Stimulated activated CD4-positive, alpha-beta T cell treated with anti-CD3 and anti-CD28 coated beads, Interleukin-4, amount 100 ng/mL, for 24 hours (primary cell): ENCODE measurements around the gene MYG1.
"Not testable (repeated sequence)": the region's sequence is repeated elsewhere in the genome, so short reads cannot be mapped to it uniquely, and the experiment has no call there.

ENCODE experiments used
- DNase-seq: peaks from one replicate; pipeline ENCODE4 v3.0.0-alpha.2; 2020

The MYG1 gene

DNA sequence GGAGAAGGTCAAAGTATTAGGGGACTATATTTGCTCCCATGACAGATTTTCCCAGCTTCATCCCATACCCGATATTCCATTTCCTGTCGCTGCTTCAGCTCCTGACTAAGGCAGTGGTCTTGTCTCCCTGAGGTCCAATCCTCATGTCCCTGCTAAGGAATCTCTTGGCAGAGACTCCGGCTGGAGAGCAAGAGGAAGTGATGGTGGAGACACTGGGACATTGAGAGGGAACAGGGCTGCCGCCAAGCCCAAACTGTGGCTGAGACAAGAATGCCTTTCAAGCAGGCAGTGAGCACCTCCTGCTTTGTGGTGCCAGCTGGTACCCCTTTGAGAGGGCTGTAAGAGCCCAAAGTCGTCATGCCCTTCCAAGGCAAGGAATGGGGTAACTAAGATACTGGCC is 31.2 kb downstream of the MYG1 start:
- DNase-seq = no peak

- DNase-seq = not testable (repeated sequence)
These were observed 32.8 kb downstream of the MYG1 start for GRCh38 chr12:53332339-53332738.

DNA sequence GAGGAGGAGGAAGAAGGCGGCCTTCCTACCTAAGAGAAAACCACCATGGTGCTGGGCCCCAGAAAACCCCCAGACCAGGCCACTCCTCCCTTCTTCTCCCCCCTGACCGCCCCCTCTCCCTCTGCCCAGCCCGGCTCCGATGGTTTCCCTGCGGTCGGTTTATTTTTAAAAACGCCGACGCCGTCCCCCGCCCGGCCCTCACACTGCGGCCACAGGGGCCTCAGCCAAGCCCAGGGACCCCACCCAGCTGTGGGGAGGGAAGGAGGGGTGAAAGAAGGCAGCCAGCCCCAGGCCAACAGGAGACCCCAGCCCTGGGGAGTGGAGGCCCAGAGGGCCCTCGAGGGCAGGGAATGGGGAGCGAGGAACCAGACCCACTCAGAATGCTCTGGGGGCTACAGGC is 33.2 kb downstream of the MYG1 start:
- no peak for DNase-seq

DNA sequence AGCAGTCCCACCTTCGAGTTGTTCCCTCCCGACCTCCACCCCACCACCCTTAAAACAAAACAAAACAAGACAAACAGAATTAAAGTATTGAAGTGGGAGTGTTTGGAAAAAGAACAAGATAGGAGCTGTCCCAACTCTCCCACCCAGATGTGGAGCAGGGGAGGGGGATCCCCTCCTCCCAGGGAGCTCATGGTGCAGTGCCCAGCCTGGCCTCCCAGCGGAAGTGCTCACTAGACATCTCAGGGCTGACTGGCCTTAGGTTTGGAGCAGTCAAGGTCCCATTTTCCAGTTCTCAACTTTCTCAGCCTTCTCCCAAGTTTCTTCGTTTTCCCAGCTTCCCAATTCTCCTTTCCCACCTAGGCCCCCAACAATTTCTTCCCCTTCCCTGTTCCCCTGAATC is 33.8 kb downstream of the MYG1 start:
- DNase-seq = no peak

- DNase-seq = no peak
These were observed 34.4 kb downstream of the MYG1 start for GRCh38 chr12:53333845-53334244.

GRCh38 chr12:53334822-53335221 is 35.3 kb downstream of the MYG1 start:
- no peak for DNase-seq

GRCh38 chr12:53336181-53336681 is 36.7 kb downstream of the MYG1 start, which contains the start of gene SP7:
SP7 (minus strand) TSS chr12:53336354; CDS start chr12:53335646, 708 bp downstream.
- DNase-seq = no peak

GRCh38 chr12:53338017-53338416 is 38.5 kb downstream of the MYG1 start:
- DNase-seq = no peak

DNA sequence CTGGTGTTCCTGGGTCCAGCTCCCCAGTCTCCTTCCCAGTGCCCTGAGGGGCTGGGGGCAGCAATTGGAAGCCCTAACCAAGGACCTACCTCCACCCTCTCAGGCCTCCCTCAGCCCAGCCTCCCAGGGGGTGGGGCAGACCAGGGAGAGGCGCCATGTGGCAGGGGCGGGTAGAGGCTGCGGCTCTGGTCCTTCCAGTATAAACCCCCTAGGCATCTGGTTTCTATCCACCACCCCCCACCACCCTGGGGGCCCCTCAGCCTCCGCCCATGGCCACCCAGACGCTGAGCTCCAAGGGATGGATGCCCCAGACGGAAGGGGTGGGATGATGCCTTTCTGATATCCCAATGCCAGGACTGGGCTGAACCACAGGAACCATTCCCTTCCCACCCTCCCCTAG is 39.4 kb downstream of the MYG1 start:
- DNase-seq = no peak

DNA sequence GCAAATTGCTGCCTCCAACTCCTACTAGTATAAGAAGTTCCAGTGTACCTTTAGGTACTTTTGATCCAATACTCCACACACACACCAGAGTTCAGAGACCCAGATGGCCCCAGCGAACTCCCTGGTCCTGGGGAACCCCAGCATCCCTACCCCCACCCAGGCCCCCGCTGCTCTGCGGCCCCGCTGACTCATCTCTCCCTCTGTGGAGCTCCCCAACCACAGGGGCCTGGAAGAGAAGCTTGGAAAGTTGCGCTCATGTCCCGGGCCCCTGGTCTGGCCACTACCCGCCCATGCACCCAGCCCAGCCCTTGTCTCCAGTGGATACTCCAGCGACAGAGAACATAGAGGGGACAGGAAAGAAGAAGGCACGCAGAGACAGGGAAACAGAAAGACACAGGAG is 40.9 kb downstream of the MYG1 start:
- DNase-seq = no peak

DNA sequence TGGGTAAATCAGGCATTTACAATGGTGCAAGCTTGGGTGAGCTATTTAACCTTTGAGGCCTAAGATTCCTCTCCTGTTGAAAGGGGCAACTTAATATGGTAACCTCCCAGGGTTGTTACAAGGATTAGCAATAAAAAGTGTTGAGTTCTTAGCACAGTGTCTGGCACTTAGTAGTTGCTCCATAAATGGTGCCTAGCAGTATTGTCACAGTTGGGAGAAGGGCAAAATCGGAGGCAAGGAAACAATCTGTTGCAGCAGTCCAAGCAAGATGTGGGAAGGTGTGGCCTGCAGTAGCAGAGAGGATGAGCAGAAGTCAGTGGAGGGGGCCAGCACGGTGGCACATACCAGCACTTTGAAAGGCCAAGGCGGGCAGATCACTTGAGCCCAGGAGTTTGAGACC is 44.0 kb downstream of the MYG1 start:
- DNase-seq = no peak

DNA sequence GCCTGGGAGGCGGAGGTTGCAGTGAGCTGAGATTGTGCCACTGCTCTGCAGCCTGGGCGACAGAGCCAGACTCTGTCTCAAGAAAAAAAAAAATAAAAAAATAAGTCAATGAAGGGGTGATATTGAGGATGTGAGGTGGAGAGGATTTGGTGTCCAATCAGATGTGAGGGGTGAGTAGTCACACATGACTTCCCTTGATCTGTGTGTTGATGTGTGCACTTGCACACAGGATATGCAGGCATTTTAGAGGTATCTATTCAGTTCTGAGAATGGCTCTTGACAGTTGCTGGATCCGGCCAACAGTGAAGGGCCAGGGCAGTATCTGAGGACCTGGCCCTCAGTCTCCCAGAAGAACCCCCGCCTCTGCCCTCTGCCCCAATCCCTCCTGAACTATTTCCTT is 44.5 kb downstream of the MYG1 start:
- no peak for DNase-seq

DNA sequence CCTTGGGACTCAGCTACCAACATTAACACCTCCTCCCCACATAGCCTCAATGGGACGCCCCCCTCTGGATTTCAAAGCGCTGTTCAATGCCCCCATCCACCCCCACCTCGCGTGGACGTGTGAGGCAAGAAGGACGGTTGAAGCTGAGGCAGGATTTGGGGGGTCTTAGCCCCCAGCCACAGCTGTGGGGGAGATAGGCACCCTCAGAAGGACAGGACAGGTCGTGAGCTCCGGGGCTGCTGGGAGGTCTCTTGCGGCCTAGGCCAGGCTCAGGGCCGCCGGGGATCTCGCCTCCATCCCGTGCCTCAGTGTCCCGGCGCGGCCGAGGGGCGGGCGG is 45.0 kb downstream of the MYG1 start:
- DNase-seq = no peak

DNA sequence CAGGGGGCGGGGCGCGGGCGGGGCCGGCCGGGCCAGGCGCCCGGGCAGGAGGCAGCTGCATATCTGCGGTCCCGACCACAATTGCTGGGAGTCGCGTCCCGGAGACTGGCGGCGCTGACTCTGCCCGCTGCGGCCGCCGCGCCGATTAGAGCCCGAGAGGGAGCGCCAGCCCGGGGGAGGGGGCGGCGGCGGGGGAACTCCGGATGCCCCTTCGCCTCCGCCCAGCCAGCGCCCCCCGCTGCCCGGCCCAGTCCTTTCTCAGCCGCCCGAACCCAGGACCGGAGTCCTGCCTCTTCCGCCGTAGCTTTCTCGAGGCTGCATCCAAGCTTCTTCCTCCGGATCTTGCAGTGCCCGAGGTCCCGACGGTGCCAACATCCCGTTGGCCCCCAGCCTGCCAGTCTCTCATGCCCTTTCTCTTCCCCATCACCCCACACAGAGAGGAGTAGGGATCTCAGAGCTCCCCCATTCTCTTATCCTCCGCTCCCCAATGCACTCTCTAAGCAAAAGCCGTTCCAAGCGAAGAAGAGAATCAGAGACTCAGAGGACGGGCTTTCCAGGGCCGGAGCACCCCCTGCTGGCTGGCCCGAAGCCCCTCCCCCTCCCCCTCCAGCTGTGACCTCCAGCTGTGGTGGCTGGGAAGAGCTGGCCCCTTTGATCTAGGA is 45.5 kb downstream of the MYG1 start:
- DNase-seq = peak; percentile 74

DNA sequence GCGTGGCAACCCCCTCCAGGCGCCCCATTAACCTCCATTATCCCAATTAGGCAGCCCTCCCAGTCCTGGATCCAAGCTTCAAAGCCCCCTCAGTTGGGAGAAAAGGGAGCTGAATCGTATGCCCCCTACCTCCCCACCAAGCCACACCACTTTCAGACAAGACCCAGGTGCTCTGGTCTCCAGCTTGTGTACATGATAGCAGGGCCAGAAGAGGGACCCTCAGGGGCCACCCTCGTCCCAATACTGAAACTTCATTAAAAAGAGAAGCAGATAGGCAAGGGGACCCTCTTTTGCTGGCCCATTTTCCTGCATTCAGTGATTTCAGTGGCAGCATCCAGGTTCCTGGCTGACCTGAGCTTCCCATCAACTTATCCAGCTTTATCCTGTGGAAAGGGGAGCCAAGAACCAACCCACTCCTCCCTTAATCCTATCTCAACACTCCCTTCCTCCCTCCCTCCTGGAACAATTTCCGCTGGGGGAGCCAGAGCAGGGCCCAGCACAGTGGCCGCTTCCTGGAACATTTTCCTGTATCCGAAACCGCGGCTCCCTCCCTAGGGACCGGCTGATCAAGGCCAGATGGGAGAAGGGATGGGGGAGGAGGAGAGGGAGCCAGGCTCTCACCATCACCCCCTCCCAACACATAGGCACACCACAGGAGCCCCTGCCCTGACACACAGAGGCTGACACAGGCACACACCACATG is 46.1 kb downstream of the MYG1 start:
- no peak for DNase-seq

DNA sequence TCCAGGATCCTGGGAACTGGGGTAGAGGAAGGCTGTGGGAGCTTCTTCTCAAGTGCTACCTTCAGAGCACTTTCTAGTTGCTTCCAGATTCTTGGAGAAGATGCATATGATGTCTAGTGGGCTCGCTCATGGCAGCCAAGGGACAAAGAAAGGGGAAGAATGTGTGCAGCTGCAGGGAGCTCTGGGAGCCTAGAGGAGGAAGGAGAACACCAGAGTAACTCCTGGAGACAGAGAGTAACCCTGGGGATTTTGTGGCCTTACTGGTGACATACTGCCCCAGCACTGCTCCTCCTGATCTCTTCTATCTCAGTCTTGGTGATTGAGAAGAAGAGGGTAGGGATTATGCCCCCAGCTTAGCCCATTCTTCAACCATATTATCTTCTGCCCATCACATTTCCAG is 47.0 kb downstream of the MYG1 start:
- DNase-seq = no peak

- DNase-seq = no peak
These were observed 48.4 kb downstream of the MYG1 start for GRCh38 chr12:53347905-53348304.

DNA sequence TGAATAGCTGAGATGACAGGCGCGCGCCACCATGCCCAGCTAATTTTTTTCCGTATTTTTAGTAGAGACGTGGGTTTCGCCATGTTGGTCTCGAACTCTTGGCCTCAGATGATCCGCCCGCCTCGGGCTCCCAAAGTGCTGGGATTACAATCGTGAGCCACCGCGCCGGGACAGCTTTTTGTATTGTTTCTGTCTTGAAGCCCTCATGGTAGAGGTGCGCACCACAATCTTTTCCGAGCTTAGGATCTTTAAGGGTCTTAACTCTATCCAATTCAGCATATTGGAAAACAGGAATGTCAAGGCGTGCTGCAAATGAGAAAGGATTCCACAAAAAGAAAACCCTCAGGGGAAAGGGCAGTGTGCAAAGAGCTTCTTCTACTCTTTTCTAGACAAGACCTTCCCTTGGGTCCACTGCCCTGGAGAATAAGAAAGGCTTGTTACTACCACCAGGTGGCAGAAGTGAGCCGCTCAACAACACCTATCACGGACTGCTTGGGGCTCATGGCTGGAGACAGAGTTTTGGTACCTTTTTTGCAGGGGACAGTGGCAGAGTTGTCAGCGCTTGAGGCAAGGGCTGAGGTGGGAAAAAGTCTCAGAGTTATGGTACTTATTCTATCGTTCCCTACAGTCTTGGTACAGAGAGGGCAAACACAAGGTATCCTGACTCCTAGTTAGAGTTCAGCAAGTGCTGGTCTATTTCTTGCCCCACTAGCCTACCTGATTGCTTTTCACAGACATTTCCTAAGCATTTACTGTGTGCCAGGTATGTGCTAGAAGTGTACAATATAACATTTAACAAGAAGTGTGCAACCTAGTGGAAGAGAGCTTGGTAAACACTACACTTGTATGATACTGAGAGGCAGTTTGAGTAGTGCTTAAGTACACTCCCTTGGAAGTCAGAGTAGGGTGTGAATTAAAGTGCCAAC is 53.1 kb downstream of the MYG1 start:
- peak; percentile 87 for DNase-seq

DNA sequence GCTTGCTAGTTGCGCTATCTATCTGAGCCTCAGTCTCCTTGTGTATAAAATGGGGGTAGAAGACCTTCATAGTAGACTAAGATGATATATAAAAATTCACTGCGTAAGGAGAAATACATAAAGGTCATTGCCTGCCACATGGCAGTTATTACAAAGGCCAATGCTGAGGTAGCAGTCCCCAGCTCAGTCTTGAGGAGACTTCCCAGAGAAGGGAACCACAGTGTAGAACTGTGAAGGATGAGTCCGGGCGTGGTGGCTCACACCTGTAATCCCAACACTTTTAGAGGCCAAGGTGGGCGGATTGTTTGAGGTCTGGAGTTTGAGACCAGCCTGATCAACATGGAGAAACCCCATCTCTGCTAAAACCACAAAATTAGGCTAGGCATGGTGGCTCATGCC is 53.8 kb downstream of the MYG1 start:
- no peak for DNase-seq

- DNase-seq = no peak
These were observed 55.6 kb downstream of the MYG1 start for GRCh38 chr12:53355121-53355520.
